Sigmoid colon (tissue), 7 donors: Measurements from ENCODE around the gene INSIG1. TPM values are rescaled to one million over a fixed set of nuclear protein-coding genes. Genes with fewer than 3 reads are reported as not detected.

Experiments used
- DNase-seq: peaks from one replicate; pipeline ENCODE4 v3.0.0-alpha.2; 2019
- H3K27ac ChIP-seq, 4 donors: fragments of 200-600 bp; sonication (generic); one replicate each; pipeline ENCODE4 v1.5.1; 2016 to 2019; ENCODE audit warnings: mild to moderate bottlenecking in 1 of 4
- H3K27me3 ChIP-seq, 3 donors: fragments of 200-600 bp; sonication (generic); one replicate each; pipeline ENCODE4 v1.5.1; 2019; ENCODE audit warnings: mild to moderate bottlenecking in 1 of 3
- H3K36me3 ChIP-seq, 4 donors: fragments of 200-600 bp; sonication (generic); one replicate each; pipeline ENCODE4 v1.5.1; 2016 to 2019
- H3K4me1 ChIP-seq, 4 donors: fragments of 200-600 bp; sonication (generic); one replicate each; pipeline ENCODE4 v1.5.1; 2017 to 2019
- H3K4me3 ChIP-seq, 4 donors: fragments of 200-600 bp; sonication (generic); one replicate each; pipeline ENCODE4 v1.5.1; 2017 to 2019; ENCODE audit warnings: mild to moderate bottlenecking in 2 of 4, moderate library complexity in 1 of 4
- H3K9me3 ChIP-seq, 4 donors: fragments of 200-600 bp in 3 of 4; sonication (generic) in 3 of 4; one replicate each; pipeline versions ENCODE4 v1.5.1 to v1.6.1; 2013 to 2019
- CTCF ChIP-seq, 4 experiments: fragments of 450-650 bp in 3 of 4; fragments of 200-600 bp in 1 of 4; IDR thresholded peaks; one replicate each; pipeline ENCODE4 v1.5.1; 2016 to 2019; ENCODE audit warnings: antibody characterized with exemption in 4 of 4, mild to moderate bottlenecking in 3 of 4, moderate library complexity in 2 of 4
- EP300 ChIP-seq, 4 donors: sonication (generic); formaldehyde crosslinking; IDR thresholded peaks; one replicate each; pipeline ENCODE4 v1.6.1; 2017; ENCODE audit warnings: antibody characterized with exemption in 4 of 4
- POLR2A ChIP-seq, 2 donors: fragments of 450-650 bp; IDR thresholded peaks; one replicate each; pipeline ENCODE4 v1.6.1; 2016; ENCODE audit warnings: antibody characterized with exemption in 2 of 2, mild to moderate bottlenecking in 2 of 2, moderate library complexity in 2 of 2
- POLR2AphosphoS5 ChIP-seq, 4 donors: sonication (generic); formaldehyde crosslinking; IDR thresholded peaks; one replicate each; pipeline ENCODE4 v1.6.1; 2017; ENCODE audit warnings: antibody characterized with exemption in 4 of 4
- WGBS, 2 donors: extraction: QIAGEN DNeasy Blood & Tissue Kit; methylation state at CpG; one replicate each; pipeline ENCODE4 v1.1.7; 2013; 5-methylcytosine and 5-hydroxymethylcytosine counted together
- intact Hi-C: fragments of 100-400 bp; cut with DNase I; formaldehyde crosslinking; loops from one replicate; pipeline ENCODE4 v1.15.1; 2023
- polyA plus RNA-seq, 3 donors: library from polyadenylated mRNA; stranded (reverse); fragments of 200-250 nt; gene quantifications; one replicate each; pipeline ENCODE4 v1.2.3, GENCODE V29; 2013
- total RNA-seq, 4 donors: library from RNA; depleted of rRNA; stranded (reverse); fragments of >200 nt; gene quantifications; one replicate each; pipeline ENCODE4 v1.1.0, GENCODE V29; 2016
- donor health status: healthy with polysubstance abuse.
- donor health status: Bipolar disorder and iron deficiency.
- donor health status: healthy.

Gene INSIG1
- total and polyA plus RNA-seq, 7 donors: 22.2 to 102 (median 39.1) TPM

- DNase-seq: no peak
- TF ChIP-seq EP300 (IDR thresholded peaks at IDR 0.05) (no peak), CTCF (IDR thresholded peaks at IDR 0.05) (no peak), POLR2A (IDR thresholded peaks at IDR 0.05) (no peak), POLR2AphosphoS5 (IDR thresholded peaks at IDR 0.05) (no peak)
- Histone ChIP-seq H3K4me3 (no peak overlapping the region), H3K27me3 (peaks cover 0 to 17% (median 0%) of the 10 kb centered on the region in 3 donors), H3K9me3 (no peaks in the 10 kb centered on the region), H3K4me1 (no peaks in the 10 kb centered on the region), H3K36me3 (no peaks in the 10 kb centered on the region), H3K27ac (no peak overlapping the region)
- intact Hi-C loops: no loop called here
- WGBS, 2 donors: 80 to 82% methylated on average over 13 of the region's 13 CpGs
These were observed 37.7 kb upstream of the INSIG1 start for GRCh38 chr7:155259866-155260497.

- no peak overlapping the region for H3K4me3 ChIP-seq
- H3K27ac ChIP-seq: no peak overlapping the region
- no peaks in the 10 kb centered on the region for H3K4me1 ChIP-seq
- 82 to 85% methylated on average over 13 of the region's 13 CpGs for WGBS, 2 donors
- TF ChIP-seq POLR2A (IDR thresholded peaks at IDR 0.05) (no peak), EP300 (IDR thresholded peaks at IDR 0.05) (no peak), POLR2AphosphoS5 (IDR thresholded peaks at IDR 0.05) (no peak), CTCF (IDR thresholded peaks at IDR 0.05) (no peak)
- DNase-seq: no peak
- H3K9me3 ChIP-seq: no peaks in the 10 kb centered on the region
- intact Hi-C loops: no loop called here
- H3K27me3 ChIP-seq: peaks cover 0 to 17% (median 0%) of the 10 kb centered on the region in 3 donors
- no peaks in the 10 kb centered on the region for H3K36me3 ChIP-seq
These were observed 37.2 kb upstream of the INSIG1 start for GRCh38 chr7:155260498-155260872.

DNA sequence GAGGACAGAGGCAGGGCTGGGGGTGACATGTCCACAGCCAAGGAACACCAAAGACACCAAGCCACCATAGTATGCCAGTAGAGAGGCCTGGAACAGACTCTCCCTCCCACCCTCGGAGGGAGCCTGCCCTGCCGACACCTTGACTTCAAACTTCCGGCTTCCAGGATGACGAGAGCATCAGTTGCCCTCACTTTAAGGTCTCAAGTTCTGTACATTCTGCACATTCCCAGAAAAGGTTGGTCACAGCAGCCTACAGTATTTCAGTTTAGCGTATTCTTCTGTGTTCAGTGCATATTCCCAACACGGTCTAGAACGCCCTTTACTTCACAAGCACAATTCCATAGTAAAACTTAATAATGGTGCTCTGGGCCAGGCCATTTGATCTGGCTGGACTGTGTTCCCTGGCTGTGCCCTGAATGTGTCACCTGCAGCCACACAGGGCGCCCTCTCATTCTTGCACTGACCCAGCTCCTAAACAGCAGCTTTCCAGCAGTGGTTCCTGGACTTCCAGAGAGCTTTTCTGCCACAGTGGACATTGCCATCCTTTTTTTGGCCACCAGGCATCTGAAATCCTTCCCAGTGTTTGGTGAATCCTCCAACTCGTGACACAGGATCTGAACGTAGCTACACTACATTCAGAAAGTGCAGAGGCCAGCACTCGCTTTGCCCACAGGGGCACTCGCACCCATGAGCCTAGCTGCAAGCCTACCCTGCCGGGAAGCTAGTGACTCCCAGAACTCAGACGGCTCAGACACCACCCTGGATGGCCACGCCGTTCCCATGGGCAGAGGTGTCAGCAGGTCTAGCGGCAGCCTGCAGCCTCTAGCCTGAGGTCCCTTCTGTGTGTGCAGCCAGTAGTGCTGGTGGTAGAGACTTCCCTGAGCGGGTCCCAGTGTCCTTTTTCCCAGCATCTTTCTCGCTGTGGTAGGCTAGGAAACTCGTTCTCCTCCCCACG, 36.4 kb upstream of the INSIG1 start:
- H3K27me3 ChIP-seq: peaks cover 0 to 17% (median 0%) of the 10 kb centered on the region in 3 donors
- TF ChIP-seq POLR2A (IDR thresholded peaks at IDR 0.05): no peak
- TF ChIP-seq CTCF (IDR thresholded peaks at IDR 0.05): no peak
- TF ChIP-seq EP300 (IDR thresholded peaks at IDR 0.05): no peak
- no peak for TF ChIP-seq POLR2AphosphoS5 (IDR thresholded peaks at IDR 0.05)
- 86 to 87% methylated on average over 21 of the region's 21 CpGs for WGBS, 2 donors
- no peak for DNase-seq
- no peak overlapping the region for H3K4me3 ChIP-seq
- intact Hi-C loops: no loop called here
- H3K9me3 ChIP-seq: no peaks in the 10 kb centered on the region
- no peaks in the 10 kb centered on the region for H3K4me1 ChIP-seq
- H3K36me3 ChIP-seq: no peaks in the 10 kb centered on the region
- H3K27ac ChIP-seq: no peak overlapping the region

GRCh38 chr7:155262031-155262430, 35.6 kb upstream of the INSIG1 start:
- 80 to 84% methylated on average over 12 of the region's 12 CpGs for WGBS, 2 donors
- no peak overlapping the region for H3K4me3 ChIP-seq
- no peaks in the 10 kb centered on the region for H3K9me3 ChIP-seq
- DNase-seq: no peak
- intact Hi-C loops: no loop called here
- H3K27me3 ChIP-seq: peaks cover 0 to 17% (median 0%) of the 10 kb centered on the region in 3 donors
- no peak overlapping the region for H3K27ac ChIP-seq
- TF ChIP-seq POLR2A (IDR thresholded peaks at IDR 0.05) (no peak), EP300 (IDR thresholded peaks at IDR 0.05) (no peak), CTCF (IDR thresholded peaks at IDR 0.05) (no peak), POLR2AphosphoS5 (IDR thresholded peaks at IDR 0.05) (no peak)
- no peaks in the 10 kb centered on the region for H3K4me1 ChIP-seq
- no peaks in the 10 kb centered on the region for H3K36me3 ChIP-seq
